ENCODE results near the gene DENND5B. TPM values are rescaled to one million over a fixed set of nuclear protein-coding genes. Genes with fewer than 3 reads are reported as not detected.
"Not testable (repeated sequence)": the region's sequence is repeated elsewhere in the genome, so short reads cannot be mapped to it uniquely, and the experiment has no call there.

DENND5B gene
- total RNA-seq, 2 donors from 2014 or later = 0.10 to 0.18 TPM

DNA sequence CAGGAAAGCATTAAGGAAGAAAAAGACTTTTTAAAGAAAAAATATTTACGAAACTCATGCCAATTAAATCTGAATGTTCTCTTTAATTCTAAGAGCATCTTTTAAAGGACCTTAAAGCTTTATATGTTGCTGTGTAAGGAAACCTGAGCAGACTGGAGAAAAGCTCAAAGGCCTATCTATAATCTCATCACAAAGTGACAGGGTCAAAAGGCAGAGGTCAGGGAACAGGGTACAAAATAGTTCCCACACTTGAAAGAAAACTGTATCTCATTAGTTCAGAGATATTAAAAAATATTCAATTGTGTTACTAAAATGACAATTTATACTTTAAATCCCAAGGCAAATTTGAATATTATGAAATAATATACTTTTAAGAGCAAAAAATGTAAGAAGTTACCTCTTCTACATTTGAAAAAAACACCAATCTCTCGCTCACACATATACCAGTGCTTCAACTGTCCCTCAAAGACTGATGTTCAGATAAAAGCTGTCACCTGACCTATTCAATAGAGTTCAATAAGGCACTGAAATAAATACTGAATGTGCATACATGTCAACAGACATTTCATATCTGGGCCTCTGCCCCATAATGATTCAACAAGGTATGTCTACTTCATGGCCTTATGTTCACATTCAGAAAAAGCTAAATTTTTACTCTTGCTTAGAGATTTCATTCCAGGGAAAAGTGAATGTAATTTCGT lies 17.9 kb downstream of the DENND5B start:
- no peak for ATAC-seq

DNA sequence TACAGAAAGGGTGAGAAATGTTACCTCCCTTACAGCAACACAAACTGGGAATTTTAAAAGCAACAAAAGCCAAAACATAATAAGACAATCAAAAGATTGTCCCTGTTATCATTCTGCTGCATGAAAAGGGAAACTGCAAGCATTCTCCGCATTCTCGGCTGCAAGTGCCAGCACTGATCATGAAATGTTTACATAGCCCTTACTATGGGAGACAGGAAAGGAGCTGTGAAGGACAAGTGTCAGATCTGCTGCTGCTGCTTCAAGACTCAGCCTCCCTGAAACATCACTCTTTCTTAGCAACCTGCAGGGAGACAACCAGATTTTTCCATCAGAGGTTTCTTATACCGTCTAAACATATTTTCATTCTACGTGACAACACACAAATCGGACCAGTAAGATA lies 20.1 kb downstream of the DENND5B start:
- Mint-ChIP-seq H3K36me3 (no peaks in the 10 kb centered on the region), H3K27ac (no peak overlapping the region), H3K9me3 (no peaks in the 10 kb centered on the region)
- ATAC-seq = no peak
- DNase-seq (ENCODE audit: low spot score in 2 of 2) = no peak

More for the DNA sequence above, 17.9 kb downstream of the DENND5B start:
- H3K9me3 Mint-ChIP-seq = no peaks in the 10 kb centered on the region
- no peak for DNase-seq (ENCODE audit: low spot score in 2 of 2)
- H3K27ac Mint-ChIP-seq = no peak overlapping the region
- H3K36me3 Mint-ChIP-seq = no peaks in the 10 kb centered on the region

DNA sequence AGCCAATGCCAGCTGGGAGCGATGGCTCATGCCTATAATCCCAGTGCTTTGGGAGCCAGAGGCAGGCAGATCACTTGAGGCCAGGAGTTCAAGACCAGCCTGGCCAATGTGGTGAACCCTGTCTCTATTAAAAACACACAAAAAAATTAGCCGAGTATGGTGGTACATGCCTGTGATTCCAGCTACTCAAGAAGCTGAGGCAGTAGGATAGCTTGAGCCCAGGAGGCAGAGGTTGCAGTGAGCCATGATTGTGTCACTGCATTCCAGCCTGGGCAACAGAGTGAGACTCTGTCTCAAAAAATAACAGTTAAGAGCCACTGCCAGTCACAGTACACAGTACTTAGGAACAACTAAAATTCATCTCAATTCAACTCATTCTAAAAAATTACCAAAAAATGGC lies 21.4 kb downstream of the DENND5B start:
- not testable (repeated sequence) for ATAC-seq, H3K9me3 Mint-ChIP-seq

DNA sequence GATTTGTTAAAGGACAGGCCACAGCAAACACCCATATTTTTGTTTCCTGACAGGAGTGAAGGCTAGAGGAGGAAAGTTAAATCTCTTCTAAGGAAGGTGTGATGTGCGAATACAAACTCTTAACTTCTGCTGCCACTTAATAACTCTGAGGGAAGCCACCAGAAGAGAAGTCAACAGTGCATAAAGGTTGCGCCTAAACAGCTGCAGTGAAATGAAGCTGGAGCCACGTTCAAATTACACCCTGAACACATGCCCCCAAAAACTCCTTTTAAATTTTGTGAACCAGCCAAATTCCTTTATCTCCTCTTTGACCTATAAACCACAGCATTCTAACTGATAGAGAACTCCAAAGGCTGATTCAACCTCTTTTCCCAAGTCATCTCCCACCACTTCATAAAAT lies 22.4 kb downstream of the DENND5B start:
- ATAC-seq = no peak
- H3K27ac Mint-ChIP-seq = no peak overlapping the region
- H3K9me3 Mint-ChIP-seq = no peaks in the 10 kb centered on the region
- DNase-seq (ENCODE audit: low spot score in 2 of 2) = no peak
- no peaks in the 10 kb centered on the region for H3K36me3 Mint-ChIP-seq

More for the DNA sequence above, 21.4 kb downstream of the DENND5B start:
- not testable (repeated sequence) for DNase-seq (ENCODE audit: low spot score in 2 of 2); H3K36me3 Mint-ChIP-seq; H3K27ac Mint-ChIP-seq

DNA sequence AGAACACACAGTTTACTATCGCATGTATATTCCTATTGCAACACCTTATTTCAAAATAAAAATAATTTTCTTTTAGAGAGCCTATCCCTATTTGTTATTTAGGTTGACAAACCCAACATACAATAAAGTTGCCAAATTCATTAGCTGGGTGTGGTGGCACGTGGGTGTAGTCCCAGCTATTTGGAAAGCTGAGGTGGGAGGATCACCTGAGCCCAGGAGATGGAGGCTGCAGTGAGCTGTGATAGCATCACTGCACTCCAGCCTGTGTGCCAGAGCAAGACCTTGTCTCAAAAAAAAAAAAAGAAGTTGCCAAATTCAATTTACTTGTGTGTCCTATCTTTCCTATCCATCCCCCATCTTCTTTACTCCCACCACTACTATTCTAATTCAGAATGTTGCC lies 23.9 kb downstream of the DENND5B start:
- ATAC-seq = no peak

DNA sequence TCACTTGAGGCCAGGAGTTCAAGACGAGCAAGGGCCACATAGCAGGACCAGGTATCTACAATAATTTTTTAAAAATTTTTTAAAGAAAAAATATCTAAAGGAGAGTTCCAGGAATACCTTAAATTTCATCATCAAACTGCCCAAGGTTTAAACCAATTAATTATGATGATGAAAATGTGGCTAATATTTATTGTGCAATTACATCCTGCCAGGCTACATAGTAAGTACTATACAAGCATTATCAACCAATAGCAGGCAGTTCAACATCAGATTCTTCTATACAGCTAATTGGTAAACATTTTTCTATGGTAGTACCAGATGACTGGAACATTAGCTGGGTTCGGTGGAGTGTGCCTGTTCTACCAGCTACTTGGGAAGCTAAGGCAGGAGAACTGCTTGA lies 24.4 kb downstream of the DENND5B start:
- Mint-ChIP-seq H3K36me3 (no peaks in the 10 kb centered on the region), H3K9me3 (no peaks in the 10 kb centered on the region), H3K27ac (no peak overlapping the region)
- ATAC-seq (no peak), DNase-seq (ENCODE audit: low spot score in 2 of 2) (no peak)

More for the DNA sequence above, 23.9 kb downstream of the DENND5B start:
- DNase-seq (ENCODE audit: low spot score in 2 of 2) = no peak
- no peak overlapping the region for H3K27ac Mint-ChIP-seq
- H3K9me3 Mint-ChIP-seq = no peaks in the 10 kb centered on the region
- H3K36me3 Mint-ChIP-seq = no peaks in the 10 kb centered on the region

DNA sequence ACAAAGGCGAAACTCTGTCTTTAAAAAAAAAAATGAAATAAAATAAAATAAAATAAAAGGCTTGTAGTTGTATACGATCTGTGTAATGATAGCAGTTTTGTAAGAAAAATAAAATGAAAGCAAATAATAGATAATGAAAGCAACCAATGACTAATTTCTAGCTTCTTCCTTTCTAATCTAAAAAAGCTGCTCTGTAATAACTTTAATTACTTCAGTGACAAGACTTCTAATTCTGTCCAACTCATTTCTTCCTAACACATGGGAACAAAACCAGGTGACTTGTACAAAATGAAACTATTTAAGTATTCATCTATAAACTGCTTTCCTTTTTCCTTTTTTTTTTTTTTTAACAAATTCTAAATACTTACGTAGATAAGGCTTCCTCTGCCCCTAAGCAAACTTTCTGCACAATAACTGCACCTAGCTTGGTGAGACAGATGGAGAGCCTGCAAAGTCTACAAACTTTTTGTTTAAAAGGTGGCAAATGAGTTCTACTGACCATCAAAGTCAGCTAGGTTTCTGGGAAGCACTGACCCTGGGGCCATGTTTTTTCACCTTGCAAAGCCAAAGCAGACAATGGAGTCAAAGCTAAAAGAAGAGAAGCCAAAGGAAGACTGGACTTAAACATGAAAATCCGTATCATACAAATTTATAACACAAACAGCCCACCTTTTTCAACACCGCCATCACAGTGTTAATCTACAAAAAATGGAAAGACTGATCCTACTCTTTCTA lies 28.2 kb downstream of the DENND5B start:
- Mint-ChIP-seq H3K9me3 (no peaks in the 10 kb centered on the region), H3K36me3 (no peaks in the 10 kb centered on the region), H3K27ac (no peak overlapping the region)
- ATAC-seq (peak in 1 of 2 donors; percentile 66), DNase-seq (ENCODE audit: low spot score in 2 of 2) (no peak)

DNA sequence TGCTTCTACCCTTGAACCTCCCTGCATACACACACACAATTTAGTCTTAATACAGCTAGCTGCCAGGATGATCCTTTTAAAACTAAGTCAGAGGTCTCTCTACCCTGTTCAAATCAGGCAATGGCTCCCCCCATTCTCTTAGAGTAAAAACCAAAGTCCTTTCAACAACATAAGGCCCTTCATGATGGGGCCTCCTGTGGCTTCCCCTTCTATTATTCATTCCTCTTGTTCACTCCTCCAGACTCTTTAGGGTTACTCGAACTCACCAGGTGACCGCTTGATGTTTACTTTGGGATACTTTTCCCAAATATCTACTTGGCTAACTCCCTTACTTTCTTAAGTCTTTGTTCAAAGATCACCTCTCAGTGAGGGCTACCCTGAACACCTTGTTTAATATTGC lies 30.4 kb downstream of the DENND5B start:
- DNase-seq (ENCODE audit: low spot score in 2 of 2) (no peak), ATAC-seq (no peak)
- no peak overlapping the region for H3K27ac Mint-ChIP-seq
- no peaks in the 10 kb centered on the region for H3K36me3 Mint-ChIP-seq
- no peaks in the 10 kb centered on the region for H3K9me3 Mint-ChIP-seq

DNA sequence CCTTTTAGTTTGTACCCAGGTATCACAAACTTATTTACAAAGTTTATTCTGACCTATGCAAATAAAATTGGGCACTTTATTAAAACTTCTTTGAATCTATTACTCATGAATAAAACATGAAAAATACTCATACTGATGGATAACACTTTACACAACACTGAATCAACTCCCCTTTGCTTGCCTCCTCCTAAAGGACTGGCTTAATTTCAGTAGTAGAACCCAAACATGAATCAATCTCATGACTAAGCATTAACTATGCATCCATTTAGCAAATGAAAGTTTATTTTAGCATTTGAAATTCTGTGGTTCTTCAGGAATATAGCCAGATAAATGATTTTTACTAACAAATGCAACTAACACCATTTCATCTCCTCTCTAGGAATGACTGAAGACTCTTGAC lies 32.4 kb downstream of the DENND5B start:
- Mint-ChIP-seq H3K27ac (no peak overlapping the region), H3K36me3 (peaks cover 6 to 7% of the 10 kb centered on the region in 2 donors), H3K9me3 (peaks cover 0 to 7% of the 10 kb centered on the region in 2 donors)
- DNase-seq (ENCODE audit: low spot score in 2 of 2) (no peak), ATAC-seq (no peak)

DNA sequence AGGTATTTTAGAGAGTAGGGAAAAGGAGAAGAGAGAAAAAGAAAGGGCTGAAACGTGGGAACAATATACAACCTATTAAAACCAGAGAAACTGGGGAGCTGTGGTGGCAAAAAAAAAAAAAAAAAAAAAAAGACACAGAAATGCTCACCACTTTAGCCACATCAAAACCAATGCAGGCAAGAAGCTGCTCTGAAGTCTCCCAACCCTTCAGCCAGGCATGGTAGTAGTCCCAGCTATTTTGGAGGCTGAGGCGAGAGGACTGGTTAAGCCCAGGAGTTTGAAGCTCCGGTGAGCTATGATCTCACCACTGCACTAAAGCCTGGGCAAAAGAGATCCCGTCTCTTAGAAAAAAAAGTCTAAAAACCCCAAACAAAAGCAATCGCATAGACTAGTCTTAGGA lies 33.2 kb downstream of the DENND5B start:
- Mint-ChIP-seq H3K9me3 (peaks cover 0 to 7% of the 10 kb centered on the region in 2 donors), H3K27ac (no peak overlapping the region), H3K36me3 (peaks cover 6 to 7% of the 10 kb centered on the region in 2 donors)
- ATAC-seq = no peak
- DNase-seq (ENCODE audit: low spot score in 2 of 2) = no peak

DNA sequence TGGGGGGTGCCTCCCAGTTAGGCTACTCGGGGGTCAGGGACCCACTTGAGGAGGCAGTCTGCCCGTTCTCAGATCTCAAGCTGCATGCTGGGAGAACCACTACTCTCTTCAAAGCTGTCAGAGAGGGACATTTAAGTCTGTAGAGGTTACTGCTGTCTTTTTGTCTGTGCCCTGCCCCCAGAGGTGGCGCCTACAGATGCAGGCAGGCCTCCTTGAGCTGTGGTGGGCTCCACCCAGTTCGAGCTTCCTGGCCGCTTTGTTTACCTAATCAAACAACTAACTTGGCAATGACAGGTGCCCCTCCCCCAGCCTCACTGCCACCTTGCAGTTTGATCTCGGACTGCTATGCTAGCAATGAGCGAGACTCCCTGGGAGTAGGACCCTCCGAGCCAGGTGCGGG lies 35.5 kb downstream of the DENND5B start:
- H3K27ac Mint-ChIP-seq, ATAC-seq: not testable (repeated sequence)

DNA sequence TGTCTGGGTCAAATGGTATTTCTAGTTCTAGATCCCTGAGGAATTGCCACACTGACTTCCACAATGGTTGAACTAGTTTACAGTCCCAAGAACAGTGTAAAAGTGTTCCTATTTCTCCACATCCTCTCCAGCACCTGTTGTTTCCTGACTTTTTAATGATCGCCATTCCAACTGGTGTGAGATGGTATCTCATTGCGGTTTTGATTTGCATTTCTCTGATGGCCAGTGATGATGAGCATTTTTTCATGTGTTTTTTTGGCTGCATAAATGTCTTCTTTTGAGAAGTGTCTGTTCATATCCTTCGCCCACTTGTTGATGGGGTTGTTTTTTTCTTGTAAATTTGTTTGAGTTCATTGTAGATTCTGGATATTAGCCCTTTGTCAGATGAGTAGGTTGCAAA lies 40.3 kb downstream of the DENND5B start:
- ATAC-seq; H3K27ac Mint-ChIP-seq; H3K36me3 Mint-ChIP-seq; H3K9me3 Mint-ChIP-seq; DNase-seq (ENCODE audit: low spot score in 2 of 2): not testable (repeated sequence)

More for the DNA sequence above, 35.5 kb downstream of the DENND5B start:
- DNase-seq (ENCODE audit: low spot score in 2 of 2); H3K9me3 Mint-ChIP-seq; H3K36me3 Mint-ChIP-seq: not testable (repeated sequence)

DNA sequence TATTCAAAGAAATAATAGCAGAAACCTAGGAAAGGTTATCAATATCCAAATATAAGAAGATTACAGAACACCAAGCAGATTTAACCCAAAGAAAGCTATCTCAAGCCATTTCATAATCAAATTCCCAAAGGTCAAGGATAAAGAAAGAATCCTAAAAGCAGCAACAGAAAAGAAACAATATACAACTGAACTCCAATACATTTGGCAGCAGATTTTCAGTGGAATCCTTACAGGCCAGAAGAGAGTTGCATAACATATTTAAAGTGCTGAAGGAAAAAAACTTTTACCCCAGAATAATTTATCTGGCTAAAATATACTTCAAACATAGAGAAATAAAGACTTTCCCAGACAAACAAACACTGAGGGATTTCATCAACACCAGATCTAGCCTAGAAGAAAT lies 54.3 kb downstream of the DENND5B start:
- Mint-ChIP-seq H3K36me3 (no peaks in the 10 kb centered on the region), H3K9me3 (peaks cover 0 to 3% of the 10 kb centered on the region in 2 donors), H3K27ac (no peak overlapping the region)
- DNase-seq (ENCODE audit: low spot score in 2 of 2) = no peak
- ATAC-seq = no peak

DNA sequence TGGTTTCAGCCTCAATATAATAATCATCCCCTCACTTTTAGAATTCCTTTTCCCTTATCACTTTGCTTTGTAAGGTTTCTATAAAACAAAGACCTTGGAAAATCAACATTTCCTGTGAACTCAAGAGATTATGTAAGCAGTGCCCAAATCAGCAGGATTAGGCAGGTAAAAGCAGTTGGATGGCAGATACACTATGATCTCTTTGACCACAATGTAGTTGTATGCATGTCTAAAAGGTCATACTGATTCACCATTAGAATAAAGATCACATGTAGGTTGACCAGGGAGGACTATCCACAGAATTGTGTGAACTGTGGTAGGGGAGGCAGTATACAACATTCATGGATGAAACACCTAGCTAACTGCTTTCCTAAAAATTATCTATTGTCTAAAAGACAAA lies 57.5 kb downstream of the DENND5B start:
- DNase-seq (ENCODE audit: low spot score in 2 of 2) (no peak), ATAC-seq (no peak)
- Mint-ChIP-seq H3K36me3 (no peaks in the 10 kb centered on the region), H3K9me3 (no peaks in the 10 kb centered on the region), H3K27ac (no peak overlapping the region)

DNA sequence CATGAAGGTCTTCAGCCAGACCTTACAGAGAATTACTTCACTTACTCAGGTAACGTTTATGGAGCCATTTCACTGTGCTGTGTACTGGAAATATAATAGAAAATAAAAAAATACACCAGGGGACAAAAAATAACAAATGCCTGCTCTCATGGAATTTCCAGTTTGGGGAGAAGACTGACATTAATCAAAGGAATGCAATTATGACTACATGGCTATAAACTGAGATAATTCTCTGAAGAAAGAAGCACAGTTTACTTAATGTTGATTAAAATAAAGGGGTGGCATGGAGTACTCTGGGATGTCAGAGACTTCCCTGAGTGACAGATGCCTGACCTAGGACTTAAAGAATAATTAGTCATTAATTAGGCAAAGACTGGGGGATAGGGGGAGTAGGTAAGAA lies 59.0 kb downstream of the DENND5B start:
- no peaks in the 10 kb centered on the region for H3K9me3 Mint-ChIP-seq
- DNase-seq (ENCODE audit: low spot score in 2 of 2) (no peak), ATAC-seq (no peak)
- H3K36me3 Mint-ChIP-seq = no peaks in the 10 kb centered on the region
- no peak overlapping the region for H3K27ac Mint-ChIP-seq

DNA sequence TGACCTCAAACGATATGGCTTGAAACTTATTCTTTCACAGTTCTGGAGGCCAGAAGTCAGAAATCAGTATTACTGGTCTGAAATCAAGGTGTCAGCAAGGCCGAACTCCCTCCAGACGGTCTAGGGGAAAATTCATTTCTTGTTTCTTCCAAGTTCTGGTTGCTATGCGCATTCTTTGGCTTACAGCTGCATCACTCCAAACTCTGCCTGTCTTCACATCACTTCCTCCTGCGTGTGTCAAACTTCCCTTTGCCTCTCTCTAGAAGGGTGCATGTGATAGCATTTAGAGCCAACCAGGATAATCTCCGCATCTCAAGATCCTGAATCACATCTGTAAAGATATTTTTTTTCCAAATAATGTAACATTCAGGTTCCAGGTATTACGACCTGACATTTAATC lies 62.8 kb downstream of the DENND5B start:
- H3K9me3 Mint-ChIP-seq = no peaks in the 10 kb centered on the region
- ATAC-seq = no peak
- H3K36me3 Mint-ChIP-seq = no peaks in the 10 kb centered on the region
- no peak for DNase-seq (ENCODE audit: low spot score in 2 of 2)
- no peak overlapping the region for H3K27ac Mint-ChIP-seq

DNA sequence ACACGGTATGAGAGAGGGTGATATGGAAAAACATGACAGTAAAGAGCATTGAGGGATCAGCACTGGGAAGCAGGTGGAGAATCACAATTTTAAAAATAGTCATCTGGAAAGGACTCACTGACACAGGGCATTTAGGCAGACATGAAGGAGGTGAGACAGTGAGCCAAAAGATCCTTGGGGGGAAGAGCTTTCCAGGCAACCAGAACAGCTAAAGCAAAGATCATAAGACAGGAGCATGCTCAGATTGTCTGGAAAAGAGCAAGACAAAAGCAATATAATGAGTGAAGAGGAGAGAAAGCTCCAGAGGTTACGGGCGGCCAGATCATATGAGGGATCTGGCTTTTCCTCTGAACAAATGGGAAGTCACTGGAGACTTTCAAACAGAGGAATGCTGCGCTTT lies 63.9 kb downstream of the DENND5B start:
- H3K9me3 Mint-ChIP-seq = no peaks in the 10 kb centered on the region
- DNase-seq (ENCODE audit: low spot score in 2 of 2) (no peak), ATAC-seq (no peak)
- no peaks in the 10 kb centered on the region for H3K36me3 Mint-ChIP-seq
- no peak overlapping the region for H3K27ac Mint-ChIP-seq

DNA sequence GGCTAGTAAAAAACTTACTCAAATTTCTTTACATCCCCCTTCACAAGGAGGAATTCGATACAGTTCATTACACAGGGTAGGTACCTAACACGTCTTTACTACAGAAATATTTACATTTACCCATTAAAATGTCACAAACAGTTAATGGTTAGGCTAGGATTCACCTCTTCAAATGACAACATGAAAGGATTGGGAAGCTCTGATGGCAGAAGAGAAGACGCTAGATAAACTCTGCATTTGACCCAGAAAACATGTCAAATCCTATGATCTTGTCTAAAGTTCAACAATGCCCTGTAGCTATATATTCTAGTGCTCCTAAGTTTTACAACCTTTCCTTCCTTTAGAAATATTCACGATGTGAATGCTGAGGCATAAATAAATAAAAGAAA lies 64.8 kb downstream of the DENND5B start:
- Mint-ChIP-seq H3K36me3 (no peaks in the 10 kb centered on the region), H3K9me3 (no peaks in the 10 kb centered on the region), H3K27ac (no peak overlapping the region)
- ATAC-seq (no peak), DNase-seq (ENCODE audit: low spot score in 2 of 2) (no peak)

Data from activated naive CD4-positive, alpha-beta T cell treated with anti-CD3 and anti-CD28 coated beads, Interleukin-2, amount 50 U/mL, for 72 hours (primary cell).